ENCODE measurements around the gene DOCK1.
"Not testable (repeated sequence)": the region's sequence is repeated elsewhere in the genome, so short reads cannot be mapped to it uniquely, and the experiment has no call there.

DOCK1 gene

DNA sequence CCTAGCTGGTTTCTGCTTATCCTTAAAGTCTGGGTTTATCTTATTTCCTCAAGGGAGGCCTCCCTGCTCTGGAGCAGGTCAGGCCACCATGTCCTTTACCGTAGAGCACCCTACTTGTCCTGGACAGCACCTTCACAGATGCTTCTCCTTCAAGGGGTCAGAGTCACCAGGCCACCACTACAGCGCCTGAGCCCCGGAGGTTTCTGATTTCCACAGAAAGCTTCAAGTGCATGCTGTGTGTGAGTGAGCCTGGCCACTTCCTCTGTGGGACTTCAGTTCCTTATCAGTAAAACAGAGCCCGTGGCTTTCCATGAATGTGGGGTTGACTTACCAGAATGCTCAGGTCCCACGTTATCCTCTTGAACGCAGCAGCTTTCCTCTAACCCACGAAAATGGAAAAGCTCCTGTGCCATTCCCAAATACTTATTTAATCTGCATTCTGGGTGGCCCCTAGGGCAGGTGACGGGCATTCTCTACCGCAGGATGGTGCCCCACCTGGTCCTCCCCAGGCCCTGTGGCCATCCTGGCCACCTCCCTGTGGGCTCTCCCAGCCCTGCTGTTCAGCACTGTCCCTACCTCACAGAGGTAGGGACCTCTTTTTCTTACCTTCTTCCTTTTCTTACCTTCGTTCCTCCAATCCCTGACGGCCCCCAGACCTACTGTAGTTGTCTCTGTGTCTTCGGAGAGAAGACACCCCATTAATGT is 1.4 kb upstream of the DOCK1 start:
- no peak for DNase-seq

DNA sequence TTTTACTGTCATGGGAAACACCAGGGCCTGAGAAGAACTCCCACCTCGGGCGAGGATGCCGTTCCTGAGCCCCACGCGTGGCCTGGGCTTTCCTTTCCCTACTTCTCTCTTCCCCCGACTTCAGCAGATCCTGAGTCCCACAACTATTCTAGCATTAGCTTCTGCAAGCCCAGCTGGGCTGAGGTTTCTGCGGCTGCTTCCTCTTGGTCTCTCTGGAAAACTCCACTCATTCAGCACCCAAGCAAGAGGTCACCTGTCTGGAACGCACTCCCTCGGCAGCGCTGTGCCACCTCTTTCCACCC is 761 bp upstream of the DOCK1 start:
- no peak for DNase-seq

DNA sequence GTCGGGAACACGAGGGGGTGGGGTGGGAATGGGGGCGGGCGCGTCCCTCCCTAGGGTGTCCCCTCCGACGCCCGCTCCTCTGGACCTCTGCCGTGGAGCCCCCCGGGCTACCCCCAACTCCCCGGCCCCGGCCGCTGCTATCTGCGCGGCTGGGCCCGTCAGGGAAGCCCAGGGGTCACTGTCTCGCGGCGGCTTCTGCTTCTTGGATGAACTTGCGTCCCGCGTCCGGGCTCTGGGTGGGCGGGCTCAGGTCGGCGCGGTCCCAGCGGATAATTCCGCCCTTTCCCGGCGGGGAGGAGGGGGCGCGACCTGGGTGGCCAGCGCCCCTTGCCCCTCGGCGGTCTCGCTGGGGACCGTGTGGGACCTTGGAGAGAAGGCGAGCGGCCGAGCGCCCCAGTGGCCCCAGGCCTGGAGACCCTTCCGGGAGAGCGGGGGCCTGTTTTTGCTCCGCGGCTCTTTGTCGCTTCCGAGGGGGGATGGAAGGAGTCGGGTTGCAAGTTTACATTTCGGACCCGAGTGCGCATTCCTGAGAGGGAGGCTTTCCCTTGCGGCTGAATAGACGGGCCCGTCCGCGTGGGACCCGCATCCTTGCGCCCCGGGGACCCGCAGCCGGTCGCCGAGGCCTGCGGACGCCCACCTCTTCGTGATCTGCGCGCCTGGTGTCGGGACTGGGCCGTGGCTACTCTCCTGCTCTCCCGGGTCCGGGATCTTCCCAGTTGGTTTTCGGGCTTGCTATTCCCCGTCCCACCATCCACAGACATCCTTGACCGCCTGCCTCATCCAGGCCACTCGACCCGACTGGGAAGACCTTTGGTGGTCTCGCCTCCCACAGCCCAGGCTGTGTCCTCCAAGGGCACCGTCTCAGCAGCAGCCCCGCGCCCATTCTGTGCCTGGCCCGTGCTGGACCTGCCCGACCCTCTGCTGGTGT is 812 bp downstream of the DOCK1 start:
- DNase-seq: no peak

DNA sequence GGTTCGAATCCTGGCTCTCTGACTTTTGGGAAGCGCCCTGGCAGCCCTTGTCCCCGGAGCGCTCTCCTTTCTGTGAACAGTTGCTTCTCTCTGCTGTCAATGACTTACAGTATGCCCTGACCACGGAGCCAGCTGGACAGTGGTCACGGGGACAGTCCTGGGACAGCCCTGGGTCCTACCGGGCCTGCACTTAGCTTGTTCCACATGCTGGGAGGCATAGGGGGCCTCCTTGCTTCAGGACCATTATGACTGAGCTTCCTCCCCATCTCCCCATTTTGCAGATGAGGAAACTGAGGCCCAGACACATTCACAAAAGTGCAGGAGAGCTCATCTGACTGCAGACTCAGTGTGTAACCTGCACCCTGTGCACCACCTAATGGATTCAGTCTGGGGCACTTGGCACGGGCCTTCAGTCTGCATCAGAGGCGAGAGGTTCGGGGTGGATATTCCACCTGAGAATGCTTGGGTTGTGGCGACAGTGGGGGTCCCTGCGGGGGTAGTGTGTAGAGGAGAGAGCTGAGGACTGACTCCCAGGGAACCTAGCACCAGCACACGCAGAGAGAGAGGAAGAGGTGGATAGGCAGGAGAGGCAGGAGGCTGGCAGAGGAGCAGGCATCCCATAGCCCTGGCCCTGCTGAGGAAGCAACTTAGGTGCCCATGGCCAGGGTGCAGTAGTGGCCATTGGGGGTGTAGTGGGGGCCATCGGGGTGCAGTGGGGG is 1.6 kb downstream of the DOCK1 start:
- DNase-seq: no peak

DNA sequence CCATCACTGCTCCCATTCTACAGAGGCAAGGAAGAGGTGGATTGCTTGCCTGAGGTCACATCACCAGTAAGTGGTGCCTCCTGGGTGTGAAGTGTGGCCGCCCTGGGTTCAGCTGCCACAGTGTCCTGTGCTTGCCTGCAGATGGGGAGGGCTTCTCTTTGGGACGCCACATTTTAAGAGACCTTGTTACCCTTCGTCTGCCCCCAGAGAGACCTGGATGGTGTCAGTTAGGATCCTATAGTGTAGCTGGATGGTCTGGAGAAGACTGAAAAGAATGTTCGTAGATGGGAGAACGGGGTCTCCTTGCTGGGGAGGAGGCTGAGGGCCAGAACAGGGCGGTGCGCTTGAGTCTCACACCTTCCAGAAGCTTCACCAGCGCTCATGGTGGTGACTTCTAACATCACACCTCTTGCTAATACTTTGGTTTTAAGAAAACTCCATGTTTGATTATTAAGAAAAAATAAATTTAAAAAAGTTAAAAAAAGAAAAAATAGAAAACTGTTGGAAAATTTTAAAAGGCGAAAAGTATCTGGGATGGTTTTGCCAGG is 2.3 kb downstream of the DOCK1 start:
- no peak for DNase-seq

DNA sequence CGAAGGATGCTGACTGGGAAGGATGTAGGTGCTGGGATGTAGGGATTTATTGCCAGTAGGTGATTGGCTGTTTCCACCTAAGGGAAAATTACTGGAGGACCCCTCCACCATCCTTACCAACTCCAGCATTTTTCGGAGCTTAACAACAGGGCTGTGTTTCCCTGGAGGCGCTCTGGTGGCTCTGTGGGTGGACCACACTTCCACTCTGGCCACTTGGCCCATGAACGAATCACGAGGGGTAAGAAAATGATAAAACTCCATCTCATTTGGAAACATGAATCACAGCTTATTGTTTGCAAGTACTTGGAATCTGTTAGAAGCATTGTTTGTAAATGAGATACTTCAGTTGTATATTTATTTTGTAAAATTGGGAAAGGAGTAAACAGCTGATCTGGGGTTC is 3.0 kb downstream of the DOCK1 start:
- no peak for DNase-seq

DNA sequence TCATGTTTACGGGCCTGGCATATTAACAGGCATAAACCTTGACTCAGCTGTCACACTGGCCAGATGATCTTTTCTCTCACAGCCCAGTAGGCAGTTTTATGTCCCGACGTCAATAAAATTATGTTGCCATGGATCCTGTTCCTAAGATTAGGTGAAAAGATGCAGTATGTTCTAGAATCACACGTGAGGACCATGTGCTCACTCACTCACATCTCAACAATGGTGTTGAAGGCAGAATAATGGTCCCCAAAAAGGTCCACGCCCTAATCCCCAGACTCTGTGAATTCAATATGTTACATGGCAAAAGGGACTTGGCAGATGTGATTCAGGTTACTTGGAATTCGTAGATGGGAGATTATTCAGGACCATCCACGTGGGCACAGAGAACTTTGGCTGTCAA is 3.5 kb downstream of the DOCK1 start:
- no peak for DNase-seq

DNA sequence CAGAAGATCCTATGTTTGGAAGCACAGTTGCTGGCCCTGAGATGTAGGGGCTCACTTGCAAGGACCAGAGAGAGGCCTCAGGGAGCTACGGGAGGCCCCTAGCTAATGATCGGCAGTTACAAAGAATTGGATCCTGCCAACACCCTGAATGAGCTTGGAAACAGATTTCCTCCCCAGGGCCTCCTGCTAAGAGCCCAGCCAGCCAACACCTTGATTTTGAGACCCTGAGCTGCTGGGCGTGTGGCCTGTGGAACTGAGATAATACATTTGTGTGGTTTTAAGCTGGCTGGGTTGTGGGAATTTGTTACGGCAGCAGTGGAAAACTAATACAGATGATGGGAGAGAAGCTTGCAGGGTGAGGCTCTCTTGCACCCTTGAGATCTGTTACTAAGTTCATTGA is 3.9 kb downstream of the DOCK1 start:
- no peak for DNase-seq

DNA sequence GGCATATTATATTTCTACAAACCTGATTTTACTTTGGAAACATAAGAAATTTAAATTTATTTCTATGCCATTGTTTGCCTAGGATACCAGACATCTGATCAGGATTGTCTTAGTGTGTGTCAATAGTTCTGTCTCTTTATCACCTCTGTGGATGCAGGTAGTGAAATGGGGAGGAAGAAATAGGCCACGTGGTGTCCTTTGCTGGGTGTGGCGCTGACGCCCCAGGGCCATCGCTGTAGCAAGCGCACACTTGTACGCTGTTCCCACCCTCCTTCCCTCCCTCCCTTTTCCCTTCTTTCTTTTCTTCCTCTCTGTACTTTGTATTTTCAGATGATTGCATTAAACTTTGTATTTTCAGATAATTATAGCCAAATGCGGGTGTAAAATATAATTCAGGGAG is 5.0 kb downstream of the DOCK1 start:
- DNase-seq: no peak

DNA sequence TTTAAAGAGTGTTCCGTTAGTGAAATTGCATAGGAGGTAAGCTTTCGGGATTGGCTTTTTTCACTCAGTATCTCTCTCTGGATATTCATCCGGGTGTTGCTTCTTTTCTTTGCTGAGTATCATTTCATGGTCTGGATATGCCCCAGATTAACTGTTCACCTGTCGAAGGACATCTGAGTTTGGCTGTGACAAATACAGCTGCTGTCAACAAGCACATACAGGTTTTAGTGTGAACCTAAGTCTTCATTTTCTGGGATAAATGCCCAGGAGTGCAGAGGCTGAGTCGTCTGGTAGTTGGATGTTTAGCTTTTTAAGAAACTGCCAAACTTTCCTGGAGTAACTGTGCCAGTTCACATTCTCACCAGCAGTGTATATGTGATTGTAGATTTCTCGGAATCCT is 5.6 kb downstream of the DOCK1 start:
- no peak for DNase-seq

DNA sequence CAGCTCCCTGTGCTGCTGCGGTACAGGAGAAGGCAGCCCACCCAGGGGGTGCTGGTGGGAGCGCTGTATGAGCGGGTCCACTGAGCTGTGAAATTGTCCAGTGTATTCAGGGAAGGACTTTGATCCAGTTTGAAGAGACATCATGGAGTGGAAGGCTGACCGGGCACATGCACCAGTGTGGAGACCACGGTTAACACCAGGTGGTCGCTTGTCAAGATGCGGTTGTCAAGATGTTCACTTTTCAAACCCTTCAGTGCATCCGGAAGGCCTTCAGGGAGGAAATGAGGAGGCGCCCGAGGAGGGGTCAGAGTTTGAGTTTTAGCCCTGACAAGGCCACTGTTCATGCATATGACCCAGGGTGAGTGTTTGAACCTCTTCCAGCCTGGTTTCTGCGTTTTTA is 6.1 kb downstream of the DOCK1 start:
- DNase-seq: no peak

DNA sequence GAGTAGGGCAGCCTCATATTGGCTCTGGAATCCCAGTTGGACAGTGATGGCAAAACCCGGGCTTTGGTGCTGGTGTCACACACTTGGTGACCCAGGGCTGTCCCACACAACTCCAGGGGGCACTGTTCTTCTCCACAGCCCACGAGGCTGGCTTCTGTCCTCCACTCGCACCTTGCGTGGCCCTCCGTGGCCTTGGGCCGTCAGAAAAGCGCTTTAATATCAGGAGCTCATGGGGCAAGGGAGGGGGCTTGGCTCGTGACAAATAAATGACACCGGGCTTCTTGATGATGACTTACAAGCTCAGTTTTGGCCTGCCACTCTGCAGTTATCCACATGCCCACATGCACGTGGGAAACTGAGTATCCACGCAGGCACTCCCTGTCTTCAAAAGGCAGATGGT is 8.1 kb downstream of the DOCK1 start:
- no peak for DNase-seq

DNA sequence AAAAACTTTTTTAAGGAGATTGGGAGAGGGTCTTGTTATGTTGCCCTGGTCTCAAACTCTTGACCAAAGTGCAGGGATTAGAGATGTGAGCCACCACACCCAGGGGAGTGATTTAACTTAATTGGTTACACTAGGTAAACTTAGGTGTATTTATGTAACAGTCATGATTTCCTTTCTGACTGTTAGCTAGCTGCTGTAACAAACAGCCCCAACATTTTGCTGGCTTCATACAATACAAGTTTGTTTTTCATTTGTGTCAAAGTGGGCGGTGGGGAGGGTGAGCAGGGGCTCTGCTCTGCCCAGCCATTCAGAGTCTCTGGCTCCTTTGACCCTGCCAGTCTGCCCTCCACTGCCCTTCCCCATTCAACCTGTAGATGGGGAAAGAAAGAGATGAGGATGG is 9.3 kb downstream of the DOCK1 start:
- DNase-seq: no peak

DNA sequence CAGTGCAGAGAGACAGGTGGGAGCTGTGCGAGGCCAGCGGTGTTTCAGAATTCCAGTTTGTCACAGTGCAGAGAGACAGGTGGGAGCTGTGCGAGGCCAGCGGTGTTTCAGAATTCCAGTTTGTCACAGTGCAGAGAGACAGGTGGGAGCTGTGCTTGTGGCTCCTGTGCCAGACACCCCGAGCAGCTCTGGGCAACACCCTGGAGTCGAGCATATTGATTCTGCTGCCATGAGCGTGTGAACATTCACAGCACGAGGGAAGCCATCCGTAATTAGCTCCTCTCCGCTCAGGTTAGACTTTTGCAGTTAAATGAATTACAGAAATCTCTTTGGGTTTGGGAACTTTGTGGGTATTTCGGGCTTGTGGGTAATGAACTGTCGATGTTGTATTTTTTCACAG is 11.7 kb downstream of the DOCK1 start:
- not testable (repeated sequence) for DNase-seq

DNA sequence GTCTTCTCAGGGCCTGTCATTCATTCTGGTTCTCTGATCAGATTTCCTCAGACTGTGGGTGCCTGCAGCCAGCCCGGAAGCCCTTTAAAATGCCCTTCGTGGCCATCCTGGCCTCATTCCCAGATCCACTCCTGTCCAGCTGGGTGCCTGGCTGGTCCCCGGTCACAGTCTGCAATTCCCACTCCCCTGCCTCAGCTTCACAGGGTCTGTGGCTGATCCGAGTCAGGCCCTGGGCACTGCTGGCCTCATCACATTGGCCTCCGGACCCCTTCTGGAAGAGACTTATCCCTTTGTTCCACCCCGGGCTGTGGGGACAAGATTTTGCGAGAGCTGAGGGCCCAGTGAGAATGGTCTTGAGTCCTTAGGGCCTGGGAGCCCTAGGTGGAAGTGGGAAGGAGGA is 12.1 kb downstream of the DOCK1 start:
- no peak for DNase-seq

DNA sequence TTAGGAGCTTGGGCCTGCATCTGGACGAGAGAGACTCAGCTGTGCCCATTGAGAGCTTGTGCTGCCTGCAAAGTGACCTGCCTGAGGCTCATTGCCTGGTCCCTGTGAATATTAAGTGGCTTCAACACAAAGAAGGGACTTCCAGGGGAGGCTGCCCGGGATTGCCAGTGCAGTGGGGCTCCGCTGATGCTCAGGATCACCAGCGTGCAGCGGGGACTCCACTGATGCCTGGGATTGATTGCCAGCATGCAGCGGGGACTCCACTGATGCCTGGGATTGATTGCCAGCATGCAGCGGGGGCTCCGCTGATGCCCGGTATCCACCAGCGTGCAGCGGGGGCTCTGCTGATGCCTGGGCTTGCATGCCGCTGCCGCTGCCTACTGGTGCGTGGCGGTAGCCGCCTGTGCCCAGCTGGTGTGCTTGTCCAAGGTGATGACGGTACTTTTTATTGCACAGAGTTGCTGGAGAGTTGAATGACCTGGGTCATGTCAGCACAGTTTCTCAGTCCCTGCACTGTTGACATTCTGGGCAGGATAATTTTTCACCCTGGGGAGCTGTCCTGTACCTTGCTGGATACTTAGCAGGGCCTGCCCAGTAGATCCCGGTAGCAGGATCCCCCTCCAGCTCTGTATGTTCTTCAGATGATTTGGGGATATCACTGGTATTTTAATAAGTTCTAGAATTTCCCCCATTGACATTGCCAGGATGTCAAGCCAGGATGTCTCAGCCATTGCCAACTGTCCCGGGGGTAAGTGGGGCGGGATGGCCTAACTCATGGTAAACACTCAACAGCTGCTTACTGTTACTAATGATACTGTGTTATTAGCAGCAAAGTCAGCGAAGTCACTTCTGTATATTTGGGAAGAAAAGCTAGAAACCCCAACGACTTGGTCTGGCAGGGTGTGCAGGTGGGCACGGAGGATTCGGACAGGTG is 13.0 kb downstream of the DOCK1 start:
- DNase-seq: no peak

DNA sequence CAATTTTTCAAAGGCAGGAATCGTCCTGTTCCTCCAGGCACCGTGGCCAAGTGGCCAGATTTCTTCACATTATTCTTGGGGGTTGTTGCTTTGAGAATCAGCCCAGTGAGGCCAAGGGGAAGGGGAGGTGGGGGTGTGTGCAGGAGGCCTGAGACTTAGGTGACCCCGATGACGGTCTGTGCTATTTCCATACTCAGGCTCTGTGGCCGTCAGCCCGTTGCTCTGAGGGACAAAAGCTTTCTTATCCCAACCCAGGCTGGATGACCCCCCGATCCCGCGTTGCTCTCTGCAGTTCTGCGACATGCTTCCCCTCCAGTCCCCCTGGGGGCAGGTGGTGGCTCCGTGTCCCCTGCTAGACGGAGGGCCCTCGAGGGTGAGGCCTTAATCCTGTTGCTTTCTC is 14.2 kb downstream of the DOCK1 start:
- DNase-seq: no peak

DNA sequence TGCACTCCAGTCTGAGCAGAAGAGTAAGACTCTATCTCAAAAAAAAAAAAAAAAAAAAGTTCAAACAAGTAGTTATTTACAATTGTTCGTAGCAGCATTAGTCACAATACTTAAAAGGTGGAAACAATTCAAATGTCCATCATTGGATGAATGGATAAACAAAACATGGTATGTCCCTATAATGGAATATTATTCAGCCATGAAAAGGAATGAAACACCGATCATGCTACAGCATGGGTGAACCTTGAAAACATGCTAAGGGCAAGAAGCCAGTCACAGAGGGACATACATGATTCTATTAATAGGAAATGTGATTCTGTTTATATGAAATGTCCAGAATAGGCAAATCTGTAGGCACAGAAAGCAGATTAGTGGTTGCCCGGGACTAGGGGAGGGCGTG is 15.9 kb downstream of the DOCK1 start:
- DNase-seq: no peak

DNA sequence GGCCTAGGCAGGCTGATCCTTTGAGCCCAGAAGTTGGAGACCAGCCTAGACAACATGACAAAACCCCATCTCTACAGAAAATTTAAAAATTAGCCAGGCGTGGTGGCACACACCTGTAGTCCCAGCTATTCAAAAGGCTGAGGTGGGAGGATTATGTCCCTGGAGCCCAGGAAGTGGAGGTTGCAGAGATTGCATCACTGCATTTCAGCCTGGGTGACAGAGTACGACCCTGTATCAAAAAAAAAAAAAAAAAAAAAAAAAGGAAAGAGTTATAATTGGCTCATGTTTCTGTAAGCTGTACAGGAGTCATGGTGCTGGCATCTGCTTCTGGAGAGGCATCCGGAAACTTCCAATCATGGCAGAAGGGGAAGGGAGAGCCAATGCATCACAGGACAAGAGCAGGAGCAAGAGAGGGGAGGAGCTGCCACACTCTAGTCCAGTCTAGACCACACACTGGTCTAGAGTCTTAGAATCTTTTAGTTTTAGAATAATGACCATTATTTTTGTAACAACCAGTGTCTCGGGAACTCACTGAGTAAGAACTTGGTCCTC is 16.8 kb downstream of the DOCK1 start:
- no peak for DNase-seq

DNA sequence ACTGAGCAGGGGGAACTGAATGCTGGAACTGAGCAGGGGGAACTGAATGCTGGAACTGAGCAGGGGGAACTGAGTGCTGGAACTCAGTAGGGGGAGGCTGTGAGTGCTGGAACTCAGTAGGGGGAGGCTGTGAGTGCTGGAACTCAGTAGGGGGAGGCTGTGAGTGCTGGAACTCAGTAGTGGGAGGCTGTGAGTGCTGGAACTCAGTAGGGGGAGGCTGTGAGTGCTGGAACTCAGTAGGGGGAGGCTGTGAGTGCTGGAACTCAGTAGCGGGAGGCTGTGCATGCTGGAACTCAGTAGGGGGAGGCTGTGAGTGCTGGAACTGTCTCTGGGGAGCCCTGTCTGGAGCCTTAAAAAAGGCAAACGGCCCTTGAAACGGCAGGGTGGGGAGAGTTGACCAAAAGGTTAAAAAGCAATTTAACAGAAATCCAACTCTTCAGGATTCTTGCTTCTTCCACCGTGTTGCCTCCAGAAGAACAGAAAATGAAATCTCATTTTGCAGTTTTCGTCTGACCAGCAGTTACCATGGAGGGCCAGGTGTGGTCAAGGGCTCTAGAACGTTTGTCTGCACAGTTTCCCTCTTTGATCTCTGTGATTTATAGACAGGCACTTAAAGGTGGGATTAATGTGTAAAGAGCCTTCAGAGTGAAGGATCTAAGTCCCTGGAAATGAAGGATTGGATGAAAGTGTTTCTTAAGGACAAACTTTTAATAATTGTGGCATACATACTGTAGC is 19.1 kb downstream of the DOCK1 start:
- no peak for DNase-seq

DNA sequence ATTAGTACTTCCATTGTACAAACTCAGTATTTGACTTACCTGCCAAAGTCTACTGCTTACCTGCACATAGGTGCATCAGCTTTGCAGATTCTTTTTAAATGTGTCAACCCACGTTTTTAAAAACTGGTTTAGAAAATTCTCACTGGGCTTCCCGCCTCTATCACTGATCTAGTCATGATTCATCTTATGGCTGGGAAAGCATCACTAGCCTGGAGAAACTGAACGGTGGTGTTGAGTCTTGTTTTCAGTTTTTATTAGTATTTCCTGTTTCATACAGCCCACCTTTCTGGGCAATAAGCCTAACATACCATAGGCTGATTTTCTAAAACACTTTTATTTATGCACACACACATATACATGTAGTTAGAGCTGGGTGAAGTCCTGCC is 19.7 kb downstream of the DOCK1 start:
- no peak for DNase-seq
